Hippocampal formation (tissue), 2 donors: Measurements from ENCODE around the gene NFKBIB.

Experiments used
- DNase-seq, 2 donors: peaks; one replicate each; lab custom pipeline; 2025; lab: John Stamatoyannopoulos, UW

Gene NFKBIB

DNA sequence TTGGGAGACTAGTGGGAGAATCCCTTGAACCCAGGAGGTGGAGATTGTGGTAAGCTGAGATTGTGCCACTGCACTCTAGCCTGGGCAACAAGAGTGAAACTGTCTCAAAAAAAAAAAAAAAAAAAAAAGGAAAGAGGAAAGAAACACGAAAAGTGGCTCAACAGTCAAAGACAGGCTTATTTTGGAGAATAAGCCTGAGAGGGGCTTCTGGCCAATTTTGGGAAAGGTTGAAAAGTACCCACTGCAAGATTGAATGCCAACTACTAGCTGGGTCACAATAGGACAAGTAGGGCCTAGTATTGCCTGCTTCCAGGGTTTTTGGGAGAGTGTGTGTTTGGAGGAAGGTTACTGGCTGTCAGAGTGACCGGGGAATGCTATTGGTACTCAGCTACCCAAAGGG lies 58.5 kb downstream of the NFKBIB start:
- DNase-seq, result no peak
